ENCODE measurements around the gene CTBP2.
A peak's percentile ranks its signal among the peaks of the same experiment; 100 is the strongest.
"Not testable (repeated sequence)": the region's sequence is repeated elsewhere in the genome, so short reads cannot be mapped to it uniquely, and the experiment has no call there.

CTBP2 gene

DNA sequence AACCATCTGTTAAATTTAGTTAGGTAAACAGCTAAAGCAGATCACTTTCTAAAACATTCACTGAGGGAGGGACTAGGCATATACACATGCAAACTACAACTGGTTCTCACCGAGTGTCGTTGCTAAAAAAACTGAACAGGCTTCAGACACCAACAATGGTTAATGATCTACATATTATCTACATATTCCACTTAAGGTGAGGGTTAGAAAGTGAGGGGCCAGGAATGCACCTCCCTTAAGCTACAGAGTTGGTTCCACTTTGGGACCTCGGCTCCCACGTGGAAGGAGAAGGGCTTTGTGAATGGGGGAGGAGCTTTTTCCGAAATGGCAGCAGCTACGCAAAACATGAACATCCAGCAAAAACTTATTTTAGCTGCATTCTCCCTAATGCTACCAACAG is 5.8 kb downstream of the CTBP2 start:
- H3K4me1 Mint-ChIP-seq: peaks cover 86% of the 10 kb centered on the region
- TF ChIP-seq, protein P1, sequence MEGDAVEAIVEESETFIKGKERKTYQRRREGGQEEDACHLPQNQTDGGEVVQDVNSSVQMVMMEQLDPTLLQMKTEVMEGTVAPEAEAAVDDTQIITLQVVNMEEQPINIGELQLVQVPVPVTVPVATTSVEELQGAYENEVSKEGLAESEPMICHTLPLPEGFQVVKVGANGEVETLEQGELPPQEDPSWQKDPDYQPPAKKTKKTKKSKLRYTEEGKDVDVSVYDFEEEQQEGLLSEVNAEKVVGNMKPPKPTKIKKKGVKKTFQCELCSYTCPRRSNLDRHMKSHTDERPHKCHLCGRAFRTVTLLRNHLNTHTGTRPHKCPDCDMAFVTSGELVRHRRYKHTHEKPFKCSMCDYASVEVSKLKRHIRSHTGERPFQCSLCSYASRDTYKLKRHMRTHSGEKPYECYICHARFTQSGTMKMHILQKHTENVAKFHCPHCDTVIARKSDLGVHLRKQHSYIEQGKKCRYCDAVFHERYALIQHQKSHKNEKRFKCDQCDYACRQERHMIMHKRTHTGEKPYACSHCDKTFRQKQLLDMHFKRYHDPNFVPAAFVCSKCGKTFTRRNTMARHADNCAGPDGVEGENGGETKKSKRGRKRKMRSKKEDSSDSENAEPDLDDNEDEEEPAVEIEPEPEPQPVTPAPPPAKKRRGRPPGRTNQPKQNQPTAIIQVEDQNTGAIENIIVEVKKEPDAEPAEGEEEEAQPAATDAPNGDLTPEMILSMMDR (IDR thresholded peaks at IDR 0.05): no peak
- peak overlapping the region; percentile 81 for H3K27ac Mint-ChIP-seq
- no peaks in the 10 kb centered on the region for H3K27me3 Mint-ChIP-seq (ENCODE audit: low read depth, poor library complexity)
- H3K9me3 Mint-ChIP-seq: no peaks in the 10 kb centered on the region
- peak overlapping the region; percentile 96 for H3K4me3 Mint-ChIP-seq
- H3K36me3 Mint-ChIP-seq (ENCODE audit: low read depth): peaks cover 12% of the 10 kb centered on the region
- DNase-seq: no peak

GRCh38 chr10:125153703-125154490 is 6.5 kb downstream of the CTBP2 start:
- H3K36me3 Mint-ChIP-seq (ENCODE audit: low read depth): peaks cover 16% of the 10 kb centered on the region
- no peaks in the 10 kb centered on the region for H3K27me3 Mint-ChIP-seq (ENCODE audit: low read depth, poor library complexity)
- TF ChIP-seq, protein P1 (IDR thresholded peaks at IDR 0.05): no peak
- no peak for DNase-seq
- H3K9me3 Mint-ChIP-seq: no peaks in the 10 kb centered on the region
- peaks cover 92% of the 10 kb centered on the region for H3K4me1 Mint-ChIP-seq
- H3K4me3 Mint-ChIP-seq: peak overlapping the region; percentile 96
- H3K27ac Mint-ChIP-seq: peak overlapping the region; percentile 94

- peak; percentile 20 for DNase-seq
- Mint-ChIP-seq H3K27ac (peak overlapping the region; percentile 94), H3K36me3 (ENCODE audit: low read depth) (peaks cover 27% of the 10 kb centered on the region), H3K27me3 (ENCODE audit: low read depth, poor library complexity) (no peaks in the 10 kb centered on the region), H3K4me3 (peak overlapping the region; percentile 96), H3K9me3 (no peaks in the 10 kb centered on the region), H3K4me1 (peaks cover 94% of the 10 kb centered on the region)
- TF ChIP-seq, protein P1 (IDR thresholded peaks at IDR 0.05): no peak
Observed at GRCh38 chr10:125152450-125153368, 7.7 kb downstream of the CTBP2 start.

DNA sequence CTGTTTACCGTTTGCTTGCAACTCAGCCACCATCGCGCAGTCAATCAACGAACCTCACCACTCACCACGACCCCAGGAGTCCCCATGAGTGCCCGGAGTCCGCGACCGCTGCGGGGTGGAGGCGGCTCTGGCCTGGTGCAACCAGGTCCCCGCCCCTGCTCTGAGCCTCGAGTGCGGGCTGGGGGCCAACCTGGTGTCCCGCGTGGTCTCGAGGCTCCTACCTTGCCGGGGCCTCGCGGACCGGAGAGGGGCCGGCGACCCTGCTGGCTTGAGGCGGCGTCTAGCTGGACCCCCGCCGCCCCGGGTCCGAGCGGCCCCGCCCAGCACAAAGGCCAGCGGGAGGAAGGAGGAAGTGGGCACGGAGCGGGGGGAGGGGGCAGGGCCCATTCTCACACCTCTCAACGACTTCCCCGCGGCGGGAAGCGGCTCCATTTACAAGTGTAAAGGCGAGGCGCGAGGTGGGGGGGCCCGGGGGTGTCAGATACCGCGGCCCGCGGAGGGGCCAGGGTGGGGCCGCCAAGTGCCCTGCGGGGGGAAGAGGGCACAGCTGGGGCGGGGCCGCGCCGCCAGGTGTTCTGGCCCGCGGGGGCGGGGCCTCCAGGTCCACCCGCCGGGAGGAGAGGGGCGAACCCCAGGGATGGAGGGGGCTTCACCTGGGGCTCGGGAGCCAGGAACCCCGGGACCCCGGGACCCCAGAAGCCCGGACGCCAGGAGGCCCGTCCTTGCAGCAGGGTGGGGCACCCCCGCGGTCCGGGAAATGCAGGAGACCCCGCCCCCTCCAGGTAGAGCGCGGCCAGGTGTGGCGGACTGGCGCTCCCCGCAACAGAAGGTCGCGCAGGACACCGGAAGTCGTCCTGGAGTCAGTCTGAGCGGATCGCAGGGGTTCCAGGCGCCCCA is 8.6 kb downstream of the CTBP2 start:
- Mint-ChIP-seq H3K36me3 (ENCODE audit: low read depth) (peaks cover 34% of the 10 kb centered on the region), H3K4me1 (peaks cover 94% of the 10 kb centered on the region), H3K4me3 (peak overlapping the region; percentile 68), H3K27ac (no peak overlapping the region), H3K9me3 (no peaks in the 10 kb centered on the region), H3K27me3 (ENCODE audit: low read depth, poor library complexity) (no peaks in the 10 kb centered on the region)
- TF ChIP-seq, protein P1 (IDR thresholded peaks at IDR 0.05): no peak
- peak; percentile 40 for DNase-seq

GRCh38 chr10:125151170-125151552 is 9.2 kb downstream of the CTBP2 start:
- peaks cover 39% of the 10 kb centered on the region for H3K36me3 Mint-ChIP-seq (ENCODE audit: low read depth)
- H3K27me3 Mint-ChIP-seq (ENCODE audit: low read depth, poor library complexity): no peaks in the 10 kb centered on the region
- peaks cover 92% of the 10 kb centered on the region for H3K4me1 Mint-ChIP-seq
- no peak overlapping the region for H3K27ac Mint-ChIP-seq
- H3K4me3 Mint-ChIP-seq: peak overlapping the region; percentile 68
- TF ChIP-seq, protein P1 (IDR thresholded peaks at IDR 0.05): no peak
- H3K9me3 Mint-ChIP-seq: no peaks in the 10 kb centered on the region
- no peak for DNase-seq

DNA sequence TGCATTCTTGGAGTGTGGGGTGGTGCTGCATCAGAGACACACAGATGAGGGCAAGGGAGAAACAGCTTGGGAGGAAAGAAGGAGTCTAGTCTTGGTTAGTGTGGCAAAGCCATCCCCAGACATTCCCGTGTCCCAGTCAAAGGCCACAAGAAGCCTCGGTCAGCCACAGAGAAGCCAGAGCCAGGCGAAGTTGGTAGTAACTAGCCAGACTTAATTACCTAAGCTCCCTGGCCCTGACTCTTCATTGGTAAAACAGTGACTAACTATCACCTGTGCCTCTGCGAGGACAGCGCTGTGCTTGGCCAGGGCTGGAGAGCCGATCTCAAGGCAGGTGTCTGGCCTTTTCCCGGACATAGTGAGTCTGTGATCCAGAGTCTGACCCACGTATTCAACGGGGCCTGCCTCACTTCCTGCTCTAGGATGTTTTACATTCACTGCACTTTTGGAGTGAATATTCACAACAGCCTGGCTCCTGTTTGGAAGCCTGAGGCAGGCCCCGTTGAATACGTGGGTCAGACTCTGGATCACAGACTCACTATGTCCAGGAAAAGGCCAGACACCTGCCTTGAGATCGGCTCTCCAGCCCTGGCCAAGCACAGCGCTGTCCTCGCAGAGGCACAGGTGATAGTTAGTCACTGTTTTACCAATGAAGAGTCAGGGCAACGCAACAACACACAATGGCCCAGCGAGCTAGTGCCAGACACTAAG is 9.8 kb downstream of the CTBP2 start:
- H3K9me3 Mint-ChIP-seq; H3K27me3 Mint-ChIP-seq (ENCODE audit: low read depth, poor library complexity); DNase-seq: not testable (repeated sequence)
- Mint-ChIP-seq H3K27ac (peak overlapping the region; percentile 26), H3K4me3 (peak overlapping the region; percentile 68), H3K36me3 (ENCODE audit: low read depth) (peaks cover 39% of the 10 kb centered on the region), H3K4me1 (peaks cover 90% of the 10 kb centered on the region)

All from nephron progenitor cell (in vitro differentiated cells).